Erythroblast (primary cell): ENCODE data around the gene MIEF2.

Experiments
- GATA1 ChIP-seq: IDR thresholded peaks from 2 replicates; pipeline ENCODE4 v1.6.1; 2011; ENCODE audit warnings: low read depth, mild to moderate bottlenecking, control low read depth, low read length, moderate library complexity
- POLR2A ChIP-seq: IDR thresholded peaks from 2 replicates; pipeline ENCODE4 v1.6.1; 2011; ENCODE audit warnings: mild to moderate bottlenecking, low read length

GRCh38 chr17:18261146-18261515 is 669 bp downstream of the MIEF2 start:
- no peak for TF ChIP-seq POLR2A
- no peak for TF ChIP-seq GATA1
